B cell (primary cell): Measurements from ENCODE around the gene EXOC3. TPM values are rescaled to one million over a fixed set of nuclear protein-coding genes. Genes with fewer than 3 reads are reported as not detected.

ENCODE experiments used
- ATAC-seq: fragments of 200-7000 bp; cut with Tn5 transposase; one replicate; pipeline ENCODE4 v1.10.0; 2021; ENCODE audit warnings: low read depth, mild to moderate bottlenecking, moderate number of reproducible peaks, moderate library complexity
- CTCF ChIA-PET: fragments of 350-600 bp; sonication (Branson Sonifier 250); formaldehyde crosslinking; loops from one replicate; lab custom pipeline; 2021; ENCODE audit warnings: antibody characterized with exemption, inconsistent platforms; lab: Charles Lee
- POLR2A ChIA-PET: fragments of 350-600 bp; sonication (Branson Sonifier 250); formaldehyde crosslinking; loops from one replicate; lab custom pipeline; 2021; ENCODE audit warnings: antibody characterized with exemption; lab: Charles Lee
- DNase-seq: peaks from one replicate; pipeline ENCODE4 v3.0.0; 2013
- H2AFZ ChIP-seq: 2 replicates; pipeline ENCODE4 v1.6.1; 2012; ENCODE audit warnings: mild to moderate bottlenecking, low read depth, low read length; ENCODE audit not compliant: insufficient read depth, poor library complexity, severe bottlenecking
- H3K27ac ChIP-seq, 2 donors: 1 replicate in 1 of 2; 2 replicates in 1 of 2; pipeline ENCODE4 v1.5.1; 2012 to 2013; ENCODE audit warnings: low read length in 2 of 2, mild to moderate bottlenecking in 2 of 2, moderate library complexity in 1 of 2
- H3K27me3 ChIP-seq, 4 experiments: fragments of 200-600 bp in 1 of 4; sonication (generic) in 1 of 4; replicated peaks in 1 of 4; 1 replicate in 2 of 4; 2 replicates in 2 of 4; pipeline versions ENCODE4 v1.6.1 to v1.7.0; 2013 to 2016; ENCODE audit warnings: low read length in 3 of 4, mild to moderate bottlenecking in 2 of 4, mixed read lengths in 1 of 4, moderate library complexity in 1 of 4; ENCODE audit not compliant: insufficient read depth in 4 of 4, control insufficient read depth in 3 of 4; ENCODE audit errors: control extremely low read depth in 1 of 4
- H3K36me3 ChIP-seq, 2 experiments: replicated peaks in 1 of 2; 1 replicate in 1 of 2; 2 replicates in 1 of 2; pipeline versions ENCODE4 v1.6.1 to v1.7.1; 2013; ENCODE audit warnings: low read length in 1 of 2; ENCODE audit not compliant: insufficient read depth in 2 of 2, control insufficient read depth in 1 of 2; ENCODE audit errors: control extremely low read depth in 1 of 2, extremely low read depth in 1 of 2
- H3K4me1 ChIP-seq, 2 donors: fragments of 200-600 bp in 1 of 2; sonication (generic) in 1 of 2; 1 replicate in 1 of 2; 2 replicates in 1 of 2; pipeline versions ENCODE4 v1.5.1 to v1.6.1; 2013 to 2017; ENCODE audit warnings: low read length in 2 of 2; ENCODE audit not compliant: control insufficient read depth in 2 of 2, insufficient read depth in 2 of 2
- H3K4me2 ChIP-seq: replicated peaks from 2 replicates; pipeline ENCODE3; 2012; ENCODE audit warnings: mild to moderate bottlenecking, low read depth, low read length; ENCODE audit not compliant: poor library complexity, severe bottlenecking
- H3K4me3 ChIP-seq, 5 experiments: fragments of 200-600 bp in 1 of 5; sonication (generic) in 1 of 5; 1 replicate in 3 of 5; 2 replicates in 2 of 5; pipeline versions ENCODE4 v1.5.1 to v1.7.0; 2011 to 2016; ENCODE audit warnings: low read length in 4 of 5, mild to moderate bottlenecking in 4 of 5, low read depth in 2 of 5, control low read depth in 1 of 5, moderate library complexity in 1 of 5; ENCODE audit not compliant: insufficient read depth in 1 of 5; ENCODE audit errors: control extremely low read depth in 1 of 5, extremely low read depth in 1 of 5
- H3K79me2 ChIP-seq: fragments of 200-600 bp; sonication (generic); one replicate; pipeline ENCODE4 v1.6.0; 2016; ENCODE audit warnings: low read length; ENCODE audit not compliant: control insufficient read depth, insufficient read depth
- H3K9ac ChIP-seq: fragments of 200-600 bp; sonication (generic); 2 replicates; pipeline ENCODE4 v1.6.1; 2017; ENCODE audit warnings: mild to moderate bottlenecking, low read length, moderate library complexity
- H3K9me3 ChIP-seq, 3 donors: one replicate each; pipeline versions ENCODE4 v1.6.1 to v1.7.1; 2013; ENCODE audit warnings: low read length in 2 of 3; ENCODE audit not compliant: control insufficient read depth in 2 of 3, insufficient read depth in 1 of 3; ENCODE audit errors: control extremely low read depth in 1 of 3
- H4K20me1 ChIP-seq: 2 replicates; pipeline ENCODE4 v1.6.0; 2012; ENCODE audit warnings: mild to moderate bottlenecking, low read length; ENCODE audit not compliant: insufficient read depth, control insufficient read depth, poor library complexity, severe bottlenecking
- H3K27ac Mint-ChIP-seq: one replicate; pipeline ENCODE4 v1.8.0; 2021; ENCODE audit warnings: mixed read lengths
- H3K27me3 Mint-ChIP-seq: one replicate; pipeline ENCODE4 v1.8.0; 2021; ENCODE audit warnings: mixed read lengths
- H3K4me1 Mint-ChIP-seq: one replicate; pipeline ENCODE4 v1.8.0; 2021; ENCODE audit warnings: mixed read lengths
- H3K4me3 Mint-ChIP-seq: one replicate; pipeline ENCODE4 v1.8.0; 2021; ENCODE audit warnings: mixed read lengths
- H3K9me3 Mint-ChIP-seq: one replicate; pipeline ENCODE4 v1.8.0; 2022; ENCODE audit warnings: mixed read lengths; ENCODE audit not compliant: insufficient read depth
- EZH2 ChIP-seq: IDR thresholded peaks from 2 replicates; pipeline ENCODE4 v1.6.1; 2012; ENCODE audit warnings: borderline replicate concordance, low read depth, mild to moderate bottlenecking, moderate library complexity, low read length; ENCODE audit not compliant: insufficient read depth, poor library complexity, severe bottlenecking
- WGBS: methylation state at CpG from one replicate; pipeline ENCODE4 v1.1.5; 2013; ENCODE audit warnings: missing lambda C conversion rate; ENCODE audit not compliant: insufficient coverage; 5-methylcytosine and 5-hydroxymethylcytosine counted together
- intact Hi-C: fragments of 100-400 bp; cut with micrococcal nuclease; formaldehyde crosslinking; loops from one replicate; pipeline ENCODE4 v1.10.0; 2022
- polyA plus RNA-seq: library from polyadenylated mRNA; depleted of rRNA; stranded (reverse); fragments of >200 nt; gene quantifications from 2 replicates; pipeline ENCODE4 v1.2.3, GENCODE V29; 2012
- total RNA-seq, 2 donors: library from RNA; stranded (reverse); fragments of 120-200 nt in 1 of 2; gene quantifications; 1 replicate in 1 of 2; 2 replicates in 1 of 2; pipeline versions ENCODE4 v1.2.3 to v1.2.4, GENCODE V29; 2013 to 2022
- TF ChIP-seq, protein P1 (sequence below): fragments of 200-600 bp; IDR thresholded peaks from one replicate; pipeline ENCODE4 v1.8.0; 2022; ENCODE audit warnings: antibody characterized with exemption, mild to moderate bottlenecking

Gene EXOC3
- total and polyA plus RNA-seq, 2 donors (not counting 1 experiment from before 2014, with no cell fraction given) = 44.0 to 97.1 TPM

DNA sequence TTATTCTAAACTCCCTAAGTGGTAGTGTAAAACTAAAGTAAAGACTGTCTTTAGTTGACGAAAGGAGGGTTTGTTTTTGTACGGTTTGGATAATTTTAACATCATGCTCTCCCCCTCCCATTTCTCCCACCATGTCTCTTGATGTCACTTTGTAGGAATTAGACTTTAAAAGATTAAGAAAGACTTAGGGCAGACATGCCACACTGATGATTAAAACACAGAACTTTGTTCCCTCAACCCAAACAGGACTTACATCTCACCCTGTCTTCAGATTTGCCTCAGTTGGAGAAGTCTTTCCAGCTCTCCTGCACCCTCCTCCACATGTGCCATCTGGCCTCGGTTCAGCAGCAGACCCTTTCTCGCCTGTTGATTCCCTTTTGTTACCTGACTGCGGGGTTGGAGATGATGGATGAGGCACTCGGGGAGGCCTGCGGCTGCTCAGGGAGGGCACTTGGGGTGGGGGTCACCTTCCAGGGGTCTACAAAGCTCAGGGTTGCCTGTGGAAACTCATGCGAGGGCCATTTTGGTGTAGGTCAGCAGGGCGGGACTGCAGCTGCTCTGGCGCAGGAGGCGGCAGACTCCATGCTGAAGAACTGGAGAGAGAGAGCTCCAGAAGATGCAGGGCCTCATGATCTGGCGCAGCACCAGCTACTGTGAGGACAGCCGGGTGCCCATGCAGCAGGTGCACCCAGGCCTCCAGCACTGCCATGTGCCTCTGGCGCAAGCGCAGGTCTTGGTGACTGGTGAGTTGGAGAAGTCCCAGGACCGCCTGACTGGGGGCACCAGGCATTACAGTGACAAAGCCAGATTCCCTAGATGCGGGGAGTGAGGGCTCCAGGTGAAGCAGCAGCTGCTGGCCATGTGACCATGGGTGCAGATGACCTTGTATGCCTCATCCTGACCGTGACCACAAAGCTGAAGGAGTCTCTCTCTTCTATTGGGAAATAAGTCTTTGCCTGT is 24.5 kb upstream of the EXOC3 start:
- H2AFZ ChIP-seq = no peak overlapping the region
- H3K27me3 ChIP-seq = no peaks in the 10 kb centered on the region
- no peak overlapping the region for H3K4me3 ChIP-seq
- no peaks in the 10 kb centered on the region for H3K36me3 ChIP-seq
- ATAC-seq (no peak), DNase-seq (no peak)
- Mint-ChIP-seq H3K4me1 (peaks cover 7% of the 10 kb centered on the region), H3K27me3 (no peaks in the 10 kb centered on the region), H3K9me3 (no peaks in the 10 kb centered on the region), H3K4me3 (no peak overlapping the region), H3K27ac (no peak overlapping the region)
- peaks cover 0 to 4% (median 0%) of the 10 kb centered on the region in 3 donors for H3K9me3 ChIP-seq
- no peak overlapping the region for H3K4me2 ChIP-seq
- POLR2A ChIA-PET = interaction anchor here (0.7 kb wide), 1 partner anchor 107 kb away, joined by 4 read pairs; no protein-coding TSS in a partner anchor
- intact Hi-C loops = no loop called here
- WGBS = 96% methylated on average over 14 of the region's 18 CpGs
- no peak overlapping the region for H3K9ac ChIP-seq
- CTCF ChIA-PET = interaction anchor here (0.7 kb wide), 1 partner anchor 40 kb away, joined by 3 read pairs; no protein-coding TSS in a partner anchor
- H4K20me1 ChIP-seq = no peaks in the 10 kb centered on the region
- no peaks in the 10 kb centered on the region for H3K79me2 ChIP-seq
- no peak overlapping the region for H3K27ac ChIP-seq
- no peaks in the 10 kb centered on the region for H3K4me1 ChIP-seq
- TF ChIP-seq, protein P1, sequence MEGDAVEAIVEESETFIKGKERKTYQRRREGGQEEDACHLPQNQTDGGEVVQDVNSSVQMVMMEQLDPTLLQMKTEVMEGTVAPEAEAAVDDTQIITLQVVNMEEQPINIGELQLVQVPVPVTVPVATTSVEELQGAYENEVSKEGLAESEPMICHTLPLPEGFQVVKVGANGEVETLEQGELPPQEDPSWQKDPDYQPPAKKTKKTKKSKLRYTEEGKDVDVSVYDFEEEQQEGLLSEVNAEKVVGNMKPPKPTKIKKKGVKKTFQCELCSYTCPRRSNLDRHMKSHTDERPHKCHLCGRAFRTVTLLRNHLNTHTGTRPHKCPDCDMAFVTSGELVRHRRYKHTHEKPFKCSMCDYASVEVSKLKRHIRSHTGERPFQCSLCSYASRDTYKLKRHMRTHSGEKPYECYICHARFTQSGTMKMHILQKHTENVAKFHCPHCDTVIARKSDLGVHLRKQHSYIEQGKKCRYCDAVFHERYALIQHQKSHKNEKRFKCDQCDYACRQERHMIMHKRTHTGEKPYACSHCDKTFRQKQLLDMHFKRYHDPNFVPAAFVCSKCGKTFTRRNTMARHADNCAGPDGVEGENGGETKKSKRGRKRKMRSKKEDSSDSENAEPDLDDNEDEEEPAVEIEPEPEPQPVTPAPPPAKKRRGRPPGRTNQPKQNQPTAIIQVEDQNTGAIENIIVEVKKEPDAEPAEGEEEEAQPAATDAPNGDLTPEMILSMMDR = no peak
- TF ChIP-seq EZH2 = no peak

DNA sequence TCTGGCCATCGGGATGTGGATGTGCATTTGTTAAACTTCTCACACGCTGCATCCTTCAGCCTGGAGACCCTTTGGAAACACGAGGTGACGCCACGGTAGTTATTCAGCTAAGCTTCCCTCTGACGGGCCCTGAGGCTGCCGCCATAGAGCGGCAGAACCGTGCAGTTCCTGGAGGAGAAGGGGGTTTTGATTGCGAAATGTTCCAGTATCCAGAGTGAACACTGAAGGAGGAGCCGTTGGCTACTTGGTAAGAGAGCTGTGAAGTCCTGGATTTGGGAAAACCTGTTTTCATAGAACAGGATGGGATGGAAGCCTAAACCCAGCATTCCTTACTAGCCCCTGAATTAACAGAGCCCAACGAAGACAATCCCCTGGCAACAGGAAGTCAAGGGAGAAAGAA is 23.0 kb upstream of the EXOC3 start:
- POLR2A ChIA-PET = no interaction called here
- CTCF ChIA-PET = interaction anchor here (0.6 kb wide), 1 partner anchor 13 kb away, joined by 3 read pairs; no protein-coding TSS in a partner anchor

More for the DNA sequence above, 23.0 kb upstream of the EXOC3 start:
- no peak for DNase-seq
- no peak overlapping the region for H3K4me3 ChIP-seq
- H3K36me3 ChIP-seq = no peaks in the 10 kb centered on the region
- H3K27me3 ChIP-seq = no peaks in the 10 kb centered on the region
- ATAC-seq = no peak
- H3K9me3 ChIP-seq = peaks cover 0 to 4% (median 0%) of the 10 kb centered on the region in 3 donors
- no peak overlapping the region for H3K27ac ChIP-seq
- H3K4me2 ChIP-seq = no peak overlapping the region
- peaks cover 4 to 11% of the 10 kb centered on the region in 2 donors for H3K4me1 ChIP-seq
- H3K4me3 Mint-ChIP-seq = no peak overlapping the region
- intact Hi-C loops = no loop called here
- H3K27me3 Mint-ChIP-seq = no peaks in the 10 kb centered on the region
- H3K9me3 Mint-ChIP-seq = no peaks in the 10 kb centered on the region
- H3K9ac ChIP-seq = no peak overlapping the region
- TF ChIP-seq, protein P1 = no peak
- TF ChIP-seq EZH2 = no peak
- 95% methylated on average over 11 of the region's 12 CpGs for WGBS
- H3K27ac Mint-ChIP-seq = no peak overlapping the region
- no peak overlapping the region for H2AFZ ChIP-seq
- H4K20me1 ChIP-seq = no peaks in the 10 kb centered on the region
- H3K79me2 ChIP-seq = no peaks in the 10 kb centered on the region
- peaks cover 15% of the 10 kb centered on the region for H3K4me1 Mint-ChIP-seq
